Gastrocnemius medialis (tissue), 4 donors: ENCODE measurements around the gene SNRPD3.
"Not testable (repeated sequence)": the region's sequence is repeated elsewhere in the genome, so short reads cannot be mapped to it uniquely, and the experiment has no call there.

Experiments used
- CTCF ChIP-seq, 5 experiments: fragments of 450-650 bp in 3 of 5; fragments of 200-600 bp in 2 of 5; sonication (generic) in 2 of 5; IDR thresholded peaks in 4 of 5; conservative IDR thresholded peaks in 1 of 5; 1 replicate in 4 of 5; 2 replicates in 1 of 5; pipeline ENCODE4 v1.5.1; 2016 to 2019; ENCODE audit warnings: antibody characterized with exemption in 5 of 5, mild to moderate bottlenecking in 3 of 5, moderate library complexity in 3 of 5
- POLR2A ChIP-seq, 2 donors: fragments of 450-650 bp; IDR thresholded peaks; one replicate each; pipeline ENCODE4 v1.6.1; 2017; ENCODE audit warnings: antibody characterized with exemption in 2 of 2, mild to moderate bottlenecking in 2 of 2, moderate library complexity in 2 of 2

- not testable (repeated sequence) for TF ChIP-seq POLR2A (IDR thresholded peaks at IDR 0.05); CTCF (IDR thresholded peaks at IDR 0.05 in 4 of 5, conservative IDR thresholded peaks at IDR 0.05 in 1 of 5)
Measured at GRCh38 chr22:24602847-24603769, 47.3 kb downstream of the SNRPD3 start, which contains the start of gene GGT1.
